ENCODE results near the gene NKAPD1.

- TF ChIP-seq STAT1 (conservative IDR thresholded peaks at IDR 0.05) (no peak), ATF7 (IDR thresholded peaks at IDR 0.05; ENCODE audit: low read depth) (no peak), MTA2 (IDR thresholded peaks at IDR 0.05; ENCODE audit: low read depth) (no peak), SMC3 (IDR thresholded peaks at IDR 0.05; ENCODE audit: borderline replicate concordance, low read length) (no peak)
- TF ChIP-seq, protein P1, sequence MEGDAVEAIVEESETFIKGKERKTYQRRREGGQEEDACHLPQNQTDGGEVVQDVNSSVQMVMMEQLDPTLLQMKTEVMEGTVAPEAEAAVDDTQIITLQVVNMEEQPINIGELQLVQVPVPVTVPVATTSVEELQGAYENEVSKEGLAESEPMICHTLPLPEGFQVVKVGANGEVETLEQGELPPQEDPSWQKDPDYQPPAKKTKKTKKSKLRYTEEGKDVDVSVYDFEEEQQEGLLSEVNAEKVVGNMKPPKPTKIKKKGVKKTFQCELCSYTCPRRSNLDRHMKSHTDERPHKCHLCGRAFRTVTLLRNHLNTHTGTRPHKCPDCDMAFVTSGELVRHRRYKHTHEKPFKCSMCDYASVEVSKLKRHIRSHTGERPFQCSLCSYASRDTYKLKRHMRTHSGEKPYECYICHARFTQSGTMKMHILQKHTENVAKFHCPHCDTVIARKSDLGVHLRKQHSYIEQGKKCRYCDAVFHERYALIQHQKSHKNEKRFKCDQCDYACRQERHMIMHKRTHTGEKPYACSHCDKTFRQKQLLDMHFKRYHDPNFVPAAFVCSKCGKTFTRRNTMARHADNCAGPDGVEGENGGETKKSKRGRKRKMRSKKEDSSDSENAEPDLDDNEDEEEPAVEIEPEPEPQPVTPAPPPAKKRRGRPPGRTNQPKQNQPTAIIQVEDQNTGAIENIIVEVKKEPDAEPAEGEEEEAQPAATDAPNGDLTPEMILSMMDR (IDR thresholded peaks at IDR 0.05 in 2 of 3, conservative IDR thresholded peaks at IDR 0.05 in 1 of 3; ENCODE audit: control insufficient read depth in 2 of 3, extremely low read depth in 1 of 3, insufficient read depth in 1 of 3, low read depth in 3 of 3, low read length in 3 of 3) = no peak
Measured at GRCh38 chr11:112033902-112034301, 40.2 kb upstream of the NKAPD1 start.

Measured in GM12878 (cell line).